ENCODE results near the gene SLC45A3. TPM values are rescaled to one million over a fixed set of nuclear protein-coding genes. Genes with fewer than 3 reads are reported as not detected.
"Not testable (repeated sequence)": the region's sequence is repeated elsewhere in the genome, so short reads cannot be mapped to it uniquely, and the experiment has no call there.

The SLC45A3 gene
- total and polyA plus RNA-seq, 2 experiments from 2014 or later: 3.8 to 10.4 TPM

DNA sequence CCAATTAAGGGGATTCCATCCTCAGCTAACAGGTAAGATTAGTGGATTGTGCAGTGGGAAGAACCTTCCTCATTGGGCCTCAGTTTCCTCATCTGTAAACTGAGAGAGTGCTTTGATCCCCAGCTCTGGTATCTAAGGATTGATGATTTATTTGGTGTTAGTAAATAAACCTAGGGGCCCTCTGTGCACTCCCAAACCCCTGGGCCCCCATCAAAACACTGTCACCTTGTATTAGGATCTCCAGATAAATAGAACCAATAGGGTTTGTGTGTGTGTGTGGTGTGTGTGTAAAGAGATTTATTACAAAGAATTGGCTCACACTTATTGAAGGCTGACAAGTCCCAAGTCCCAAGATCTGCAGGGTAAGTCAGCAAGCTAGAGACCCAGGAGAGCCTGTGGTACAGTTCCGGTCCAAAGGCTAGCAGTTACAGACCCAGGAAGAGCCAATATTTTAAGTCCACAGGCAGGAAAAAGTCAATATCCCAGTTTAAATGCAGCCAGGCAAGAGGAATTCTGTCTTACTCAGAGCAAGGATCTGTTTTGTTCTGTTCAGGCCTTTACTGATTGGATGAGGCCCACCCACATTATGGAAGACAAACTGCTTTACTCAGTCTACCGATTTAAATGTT is 37.5 kb downstream of the SLC45A3 start:
- Histone ChIP-seq H3K27me3 (no peaks in the 10 kb centered on the region), H3K9me3 (ENCODE audit: low read depth) (no peaks in the 10 kb centered on the region), H3K4me1 (ENCODE audit: low read depth) (no peaks in the 10 kb centered on the region), H3K36me3 (no peaks in the 10 kb centered on the region), H3K4me3 (no peak overlapping the region), H3K27ac (no peak overlapping the region)
- TF ChIP-seq CTCF (IDR thresholded peaks at IDR 0.05; ENCODE audit: low read depth, low read length): no peak
- DNase-seq (ENCODE audit: low read depth in 1 of 2, low spot score in 1 of 2): no peak

GRCh38 chr1:205639567-205639966 is 40.7 kb downstream of the SLC45A3 start:
- Histone ChIP-seq H3K27ac (no peak overlapping the region), H3K27me3 (no peaks in the 10 kb centered on the region), H3K4me1 (ENCODE audit: low read depth) (no peaks in the 10 kb centered on the region), H3K36me3 (no peaks in the 10 kb centered on the region), H3K4me3 (no peak overlapping the region), H3K9me3 (ENCODE audit: low read depth) (no peaks in the 10 kb centered on the region)
- no peak for TF ChIP-seq CTCF (IDR thresholded peaks at IDR 0.05; ENCODE audit: low read depth, low read length)
- DNase-seq (ENCODE audit: low read depth in 1 of 2, low spot score in 1 of 2): no peak

DNA sequence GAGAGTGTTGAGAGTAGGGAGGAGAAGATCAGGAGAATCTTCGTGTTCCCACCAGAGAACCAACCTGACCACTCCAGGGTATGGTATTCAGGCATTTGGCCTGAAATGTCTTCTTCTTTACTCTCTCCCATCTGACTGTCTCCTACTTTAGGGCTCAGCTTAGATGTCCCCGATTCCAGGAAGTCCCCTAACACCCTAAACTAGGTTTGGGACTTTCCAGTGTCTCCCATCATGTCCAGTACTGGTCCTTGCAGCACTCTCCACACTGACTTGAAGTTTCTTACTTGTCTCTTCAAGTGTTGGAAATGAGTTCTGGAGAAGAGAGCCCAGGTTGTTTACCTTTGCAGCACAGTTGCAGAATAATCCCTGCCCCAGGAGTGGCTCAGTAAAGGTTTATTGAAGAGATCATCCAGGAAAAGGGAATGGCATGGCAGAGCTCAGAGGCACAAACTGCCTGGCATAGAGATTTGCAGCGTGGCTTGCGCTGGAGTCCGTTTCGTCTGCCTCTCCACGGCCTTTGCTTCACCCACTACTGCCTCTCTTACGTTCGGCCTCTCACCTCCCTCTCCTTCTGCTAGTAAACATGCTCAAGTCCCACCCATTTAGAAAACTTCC is 42.3 kb downstream of the SLC45A3 start:
- no peak for DNase-seq (ENCODE audit: low read depth in 1 of 2, low spot score in 1 of 2)
- no peak for TF ChIP-seq CTCF (IDR thresholded peaks at IDR 0.05; ENCODE audit: low read depth, low read length)
- Histone ChIP-seq H3K36me3 (no peaks in the 10 kb centered on the region), H3K27me3 (no peaks in the 10 kb centered on the region), H3K4me1 (ENCODE audit: low read depth) (peaks cover under 1% of the 10 kb centered on the region), H3K4me3 (no peak overlapping the region), H3K9me3 (ENCODE audit: low read depth) (no peaks in the 10 kb centered on the region), H3K27ac (no peak overlapping the region)

GRCh38 chr1:205636732-205637131 is 43.6 kb downstream of the SLC45A3 start:
- TF ChIP-seq CTCF (IDR thresholded peaks at IDR 0.05; ENCODE audit: low read depth, low read length): no peak

DNA sequence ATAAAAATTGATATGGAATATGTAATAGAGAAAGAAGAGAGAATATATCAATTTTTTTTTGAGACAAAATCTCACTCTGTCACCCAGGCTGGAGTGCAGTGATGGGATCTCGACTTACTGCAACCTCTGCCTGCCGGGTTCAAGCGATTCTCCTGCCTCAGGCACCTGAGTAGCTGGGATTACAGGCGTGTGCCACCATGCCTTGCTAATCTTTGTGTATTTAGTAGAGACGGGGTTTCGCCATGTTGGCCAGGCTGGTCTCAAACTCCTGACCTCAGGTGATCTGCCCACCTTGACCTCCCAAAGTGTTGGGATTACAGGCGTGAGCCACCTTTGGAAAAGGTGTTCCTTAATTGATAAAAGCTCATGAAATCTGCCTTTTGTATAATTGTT is 44.2 kb downstream of the SLC45A3 start:
- H3K4me3 ChIP-seq; H3K36me3 ChIP-seq; H3K27ac ChIP-seq; H3K4me1 ChIP-seq (ENCODE audit: low read depth); H3K9me3 ChIP-seq (ENCODE audit: low read depth); H3K27me3 ChIP-seq; DNase-seq (ENCODE audit: low read depth in 1 of 2, low spot score in 1 of 2): not testable (repeated sequence)

More at GRCh38 chr1:205636732-205637131, 43.6 kb downstream of the SLC45A3 start:
- peaks cover 7% of the 10 kb centered on the region for H3K4me1 ChIP-seq (ENCODE audit: low read depth)
- H3K9me3 ChIP-seq (ENCODE audit: low read depth): no peaks in the 10 kb centered on the region
- H3K36me3 ChIP-seq: no peaks in the 10 kb centered on the region
- H3K27ac ChIP-seq: no peak overlapping the region
- no peaks in the 10 kb centered on the region for H3K27me3 ChIP-seq
- no peak for DNase-seq (ENCODE audit: low read depth in 1 of 2, low spot score in 1 of 2)
- no peak overlapping the region for H3K4me3 ChIP-seq

- Histone ChIP-seq H3K36me3 (no peaks in the 10 kb centered on the region), H3K4me1 (ENCODE audit: low read depth) (peaks cover 14% of the 10 kb centered on the region), H3K27ac (no peak overlapping the region), H3K27me3 (no peaks in the 10 kb centered on the region), H3K9me3 (ENCODE audit: low read depth) (no peaks in the 10 kb centered on the region), H3K4me3 (no peak overlapping the region)
- no peak for TF ChIP-seq CTCF (IDR thresholded peaks at IDR 0.05; ENCODE audit: low read depth, low read length)
- DNase-seq (ENCODE audit: low read depth in 1 of 2, low spot score in 1 of 2): peak in 1 of 2 donors; percentile 63
Observed at GRCh38 chr1:205633421-205633976, 46.8 kb downstream of the SLC45A3 start.
